ENCODE data around the gene GINS1. TPM values are rescaled to one million over a fixed set of nuclear protein-coding genes. Genes with fewer than 3 reads are reported as not detected.
A peak's percentile ranks its signal among the peaks of the same experiment; 100 is the strongest.

GINS1 gene
- total and polyA plus RNA-seq, 7 experiments from 2014 or later = 0.44 to 24.9 (median 0.88) TPM

GRCh38 chr20:25465243-25466135 is 58.0 kb downstream of the GINS1 start:
- Mint-ChIP-seq H3K9me3 (no peaks in the 10 kb centered on the region), H3K27ac (no peak overlapping the region), H3K4me3 (no peak overlapping the region), H3K27me3 (no peaks in the 10 kb centered on the region), H3K36me3 (no peaks in the 10 kb centered on the region), H3K4me1 (peaks cover 5 to 12% (median 7%) of the 10 kb centered on the region in 7 donors)
- Histone ChIP-seq H3K27me3 (ENCODE audit: control insufficient read depth in 2 of 2, insufficient read depth in 2 of 2, low read length in 2 of 2) (no peaks in the 10 kb centered on the region), H3K9me3 (ENCODE audit: control insufficient read depth in 2 of 3, low read length in 3 of 3) (no peaks in the 10 kb centered on the region), H3K4me3 (ENCODE audit: low read length) (no peak overlapping the region), H3K4me1 (ENCODE audit: control insufficient read depth in 2 of 2, insufficient read depth in 2 of 2, low read length in 2 of 2) (no peaks in the 10 kb centered on the region), H3K36me3 (ENCODE audit: control insufficient read depth in 2 of 3, insufficient read depth in 3 of 3, low read length in 3 of 3) (no peaks in the 10 kb centered on the region), H3K27ac (ENCODE audit: low read depth, low read length) (no peak overlapping the region)
- no peak for DNase-seq
- ChIA-PET CTCF (no interaction called here), POLR2A (no interaction called here)
- no peak for ATAC-seq
- intact Hi-C loops (cut with micrococcal nuclease) = no loop called here

DNA sequence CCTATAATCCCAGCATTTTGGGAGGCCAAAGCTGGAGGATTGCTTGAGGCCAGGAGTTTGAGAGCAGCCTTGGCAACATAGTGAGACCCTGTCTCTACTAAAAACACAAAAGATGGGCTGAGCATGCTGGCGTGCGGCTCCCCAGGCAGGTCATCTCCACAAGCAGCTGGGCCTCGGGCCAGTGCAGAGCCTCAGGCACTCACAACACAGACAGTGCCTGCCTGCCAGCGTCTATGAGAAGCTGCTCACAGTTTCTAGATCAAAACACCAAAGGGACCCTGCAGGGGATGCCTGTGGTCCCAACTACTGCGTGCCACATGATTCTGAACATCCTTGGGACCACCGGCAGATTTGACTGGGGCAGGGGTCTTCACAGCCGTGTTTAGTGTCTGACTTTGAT is 59.4 kb downstream of the GINS1 start:
- ATAC-seq (no peak), DNase-seq (no peak)
- intact Hi-C loops (cut with micrococcal nuclease) = no loop called here
- Mint-ChIP-seq H3K9me3 (no peaks in the 10 kb centered on the region), H3K4me1 (peaks cover 1 to 10% (median 8%) of the 10 kb centered on the region in 7 donors), H3K36me3 (no peaks in the 10 kb centered on the region), H3K27ac (no peak overlapping the region), H3K4me3 (no peak overlapping the region), H3K27me3 (no peaks in the 10 kb centered on the region)
- H3K27me3 ChIP-seq (ENCODE audit: control insufficient read depth in 2 of 2, insufficient read depth in 2 of 2, low read length in 2 of 2) = no peaks in the 10 kb centered on the region
- ChIA-PET CTCF (no interaction called here), POLR2A (no interaction called here)
- no peak overlapping the region for H3K4me3 ChIP-seq (ENCODE audit: low read length)
- no peaks in the 10 kb centered on the region for H3K36me3 ChIP-seq (ENCODE audit: control insufficient read depth in 2 of 3, insufficient read depth in 3 of 3, low read length in 3 of 3)
- no peak overlapping the region for H3K27ac ChIP-seq (ENCODE audit: low read depth, low read length)
- H3K9me3 ChIP-seq (ENCODE audit: control insufficient read depth in 2 of 3, low read length in 3 of 3) = no peaks in the 10 kb centered on the region
- H3K4me1 ChIP-seq (ENCODE audit: control insufficient read depth in 2 of 2, insufficient read depth in 2 of 2, low read length in 2 of 2) = no peaks in the 10 kb centered on the region

DNA sequence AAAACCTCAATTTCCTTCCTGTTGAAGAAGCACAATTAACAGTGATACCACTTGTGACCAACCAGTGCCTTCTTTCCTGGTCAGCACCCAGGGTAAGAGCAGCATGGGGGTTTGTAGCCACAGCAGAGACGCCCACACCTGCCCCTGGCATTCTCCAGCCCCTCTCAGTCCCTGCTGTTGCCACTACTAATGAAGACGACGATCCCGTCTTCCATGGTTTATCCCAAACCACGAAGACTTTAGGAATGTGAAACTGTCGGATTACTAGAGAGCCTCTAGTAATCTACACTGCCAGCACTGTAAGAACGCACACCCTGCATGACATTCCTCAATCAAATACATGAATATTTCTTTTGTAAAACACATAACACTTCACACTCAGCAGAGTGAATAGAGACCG is 60.0 kb downstream of the GINS1 start:
- Histone ChIP-seq H3K9me3 (ENCODE audit: control insufficient read depth in 2 of 3, low read length in 3 of 3) (no peaks in the 10 kb centered on the region), H3K27me3 (ENCODE audit: control insufficient read depth in 2 of 2, insufficient read depth in 2 of 2, low read length in 2 of 2) (no peaks in the 10 kb centered on the region), H3K36me3 (ENCODE audit: control insufficient read depth in 2 of 3, insufficient read depth in 3 of 3, low read length in 3 of 3) (no peaks in the 10 kb centered on the region), H3K27ac (ENCODE audit: low read depth, low read length) (no peak overlapping the region), H3K4me3 (ENCODE audit: low read length) (no peak overlapping the region), H3K4me1 (ENCODE audit: control insufficient read depth in 2 of 2, insufficient read depth in 2 of 2, low read length in 2 of 2) (no peaks in the 10 kb centered on the region)
- H3K9me3 Mint-ChIP-seq = no peaks in the 10 kb centered on the region
- POLR2A ChIA-PET = no interaction called here
- H3K27me3 Mint-ChIP-seq = no peaks in the 10 kb centered on the region
- CTCF ChIA-PET = no interaction called here
- no peaks in the 10 kb centered on the region for H3K36me3 Mint-ChIP-seq
- intact Hi-C loops (cut with micrococcal nuclease) = no loop called here
- no peak overlapping the region for H3K4me3 Mint-ChIP-seq
- DNase-seq = no peak
- H3K27ac Mint-ChIP-seq = no peak overlapping the region
- peaks cover 0 to 10% (median 7%) of the 10 kb centered on the region in 7 donors for H3K4me1 Mint-ChIP-seq
- no peak for ATAC-seq

GRCh38 chr20:25468126-25469075 is 60.9 kb downstream of the GINS1 start:
- no peaks in the 10 kb centered on the region for H3K9me3 Mint-ChIP-seq
- H3K27me3 ChIP-seq (ENCODE audit: control insufficient read depth in 2 of 2, insufficient read depth in 2 of 2, low read length in 2 of 2) = no peaks in the 10 kb centered on the region
- peaks cover 0 to 10% (median 7%) of the 10 kb centered on the region in 7 donors for H3K4me1 Mint-ChIP-seq
- no peaks in the 10 kb centered on the region for H3K9me3 ChIP-seq (ENCODE audit: control insufficient read depth in 2 of 3, low read length in 3 of 3)
- no peaks in the 10 kb centered on the region for H3K36me3 Mint-ChIP-seq
- ChIA-PET POLR2A (no interaction called here), CTCF (no interaction called here)
- ATAC-seq (peak; percentile 27), DNase-seq (no peak)
- intact Hi-C loops (cut with micrococcal nuclease) = no loop called here
- H3K4me3 ChIP-seq (ENCODE audit: low read length) = no peak overlapping the region
- no peak overlapping the region for H3K4me3 Mint-ChIP-seq
- no peaks in the 10 kb centered on the region for H3K27me3 Mint-ChIP-seq
- H3K27ac ChIP-seq (ENCODE audit: low read depth, low read length) = no peak overlapping the region
- H3K27ac Mint-ChIP-seq = peak overlapping the region in 1 of 9 donors; percentile 36
- no peaks in the 10 kb centered on the region for H3K4me1 ChIP-seq (ENCODE audit: control insufficient read depth in 2 of 2, insufficient read depth in 2 of 2, low read length in 2 of 2)
- no peaks in the 10 kb centered on the region for H3K36me3 ChIP-seq (ENCODE audit: control insufficient read depth in 2 of 3, insufficient read depth in 3 of 3, low read length in 3 of 3)

DNA sequence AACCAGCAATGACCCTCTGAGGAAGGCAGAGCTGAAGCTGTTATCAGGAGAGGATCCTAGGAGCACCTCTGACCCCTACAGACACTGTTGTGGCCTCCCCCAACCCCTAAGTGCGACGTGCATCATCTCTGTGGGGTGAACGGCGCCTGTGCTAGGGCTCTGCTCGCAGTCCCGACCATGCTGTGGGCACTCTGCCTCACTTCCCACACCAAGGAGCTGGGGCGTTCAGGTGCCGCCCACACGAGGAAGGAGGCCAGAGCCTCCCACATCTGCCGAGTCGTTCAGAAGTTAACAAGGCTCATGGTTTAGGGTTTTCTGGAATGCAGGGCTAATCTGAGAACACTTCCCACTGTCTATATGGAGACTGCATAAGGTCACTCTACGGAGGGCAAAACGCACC is 62.1 kb downstream of the GINS1 start:
- Histone ChIP-seq H3K27me3 (ENCODE audit: control insufficient read depth in 2 of 2, insufficient read depth in 2 of 2, low read length in 2 of 2) (no peaks in the 10 kb centered on the region), H3K4me1 (ENCODE audit: control insufficient read depth in 2 of 2, insufficient read depth in 2 of 2, low read length in 2 of 2) (no peaks in the 10 kb centered on the region), H3K9me3 (ENCODE audit: control insufficient read depth in 2 of 3, low read length in 3 of 3) (no peaks in the 10 kb centered on the region), H3K36me3 (ENCODE audit: control insufficient read depth in 2 of 3, insufficient read depth in 3 of 3, low read length in 3 of 3) (no peaks in the 10 kb centered on the region), H3K4me3 (ENCODE audit: low read length) (no peak overlapping the region), H3K27ac (ENCODE audit: low read depth, low read length) (no peak overlapping the region)
- Mint-ChIP-seq H3K4me3 (no peak overlapping the region), H3K9me3 (no peaks in the 10 kb centered on the region), H3K27ac (no peak overlapping the region), H3K36me3 (peaks cover 0 to 3% (median 0%) of the 10 kb centered on the region in 5 donors), H3K27me3 (no peaks in the 10 kb centered on the region), H3K4me1 (peaks cover 0 to 10% (median 7%) of the 10 kb centered on the region in 7 donors)
- ATAC-seq (no peak), DNase-seq (no peak)
- CTCF ChIA-PET = no interaction called here
- POLR2A ChIA-PET = no interaction called here
- intact Hi-C loops (cut with micrococcal nuclease) = no loop called here

DNA sequence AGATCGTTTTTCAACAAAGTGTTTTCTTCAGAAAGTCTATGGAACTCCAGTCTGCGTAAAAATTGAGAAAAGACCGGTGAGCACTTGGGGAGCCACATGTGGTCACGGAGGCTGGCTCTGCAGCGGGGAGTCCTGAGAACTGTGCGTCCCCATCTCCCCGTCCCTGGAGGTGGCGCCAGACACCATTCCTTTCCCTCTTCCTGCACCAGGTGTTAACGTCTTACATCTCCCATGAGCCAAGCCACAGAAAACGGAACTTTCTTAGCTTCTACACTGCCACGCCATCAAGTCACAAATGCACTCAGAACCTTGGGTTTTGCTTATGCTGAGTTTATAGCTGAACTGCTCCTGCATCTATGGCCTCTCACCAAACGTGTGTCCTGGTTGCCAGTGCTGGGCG is 62.6 kb downstream of the GINS1 start:
- Mint-ChIP-seq H3K9me3 (no peaks in the 10 kb centered on the region), H3K4me3 (peak overlapping the region in 1 of 10 donors; percentile 13)

More for the DNA sequence above, 62.6 kb downstream of the GINS1 start:
- Mint-ChIP-seq H3K27me3 (no peaks in the 10 kb centered on the region), H3K4me1 (peaks cover 0 to 10% (median 7%) of the 10 kb centered on the region in 7 donors), H3K36me3 (peaks cover 0 to 3% (median 0%) of the 10 kb centered on the region in 5 donors), H3K27ac (peak overlapping the region in 2 of 9 donors; percentile 20 to 51)
- POLR2A ChIA-PET = no interaction called here
- CTCF ChIA-PET = interaction anchor here (0.6 kb wide), 1 partner anchor 17 kb away, joined by 3 read pairs; no protein-coding TSS in a partner anchor
- Histone ChIP-seq H3K4me3 (ENCODE audit: low read length) (no peak overlapping the region), H3K27ac (ENCODE audit: low read depth, low read length) (no peak overlapping the region), H3K36me3 (ENCODE audit: control insufficient read depth in 2 of 3, insufficient read depth in 3 of 3, low read length in 3 of 3) (no peaks in the 10 kb centered on the region), H3K9me3 (ENCODE audit: control insufficient read depth in 2 of 3, low read length in 3 of 3) (no peaks in the 10 kb centered on the region), H3K27me3 (ENCODE audit: control insufficient read depth in 2 of 2, insufficient read depth in 2 of 2, low read length in 2 of 2) (no peaks in the 10 kb centered on the region), H3K4me1 (ENCODE audit: control insufficient read depth in 2 of 2, insufficient read depth in 2 of 2, low read length in 2 of 2) (no peaks in the 10 kb centered on the region)
- ATAC-seq (peak; percentile 72), DNase-seq (peak; percentile 26 to 68 (median 48))
- intact Hi-C loops (cut with micrococcal nuclease) = no loop called here

Data from naive thymus-derived CD4-positive, alpha-beta T cell (primary cell).